T-cell (primary cell): ENCODE data around the gene HDGF. TPM values are rescaled to one million over a fixed set of nuclear protein-coding genes. Genes with fewer than 3 reads are reported as not detected.

Experiments
- ATAC-seq, 4 experiments: fragments of 200-7000 bp in 3 of 4; fragments of 150-1000 bp in 1 of 4; cut with Tn5 transposase; replicated peaks in 1 of 4; 1 replicate in 3 of 4; 2 replicates in 1 of 4; pipeline ENCODE4 v1.10.0; 2021; ENCODE audit warnings: moderate library complexity in 3 of 4, mild to moderate bottlenecking in 2 of 4, moderate number of reproducible peaks in 1 of 4
- CTCF ChIA-PET, 2 donors: fragments of 300-600 bp; sonication (Branson Sonifier 250); formaldehyde crosslinking; loops; one replicate each; lab custom pipeline; 2022; ENCODE audit warnings: antibody characterized with exemption in 2 of 2; lab: Charles Lee
- POLR2A ChIA-PET, 2 donors: fragments of 300-600 bp; sonication (Branson Sonifier 250); formaldehyde crosslinking; loops; one replicate each; lab custom pipeline; 2022; ENCODE audit warnings: antibody characterized with exemption in 2 of 2; lab: Charles Lee
- DNase-seq, 35 experiments: peaks; one replicate each; pipeline versions ENCODE4 v3.0.0 to v3.0.0-alpha.2; 2013 to 2023
- H3K27ac ChIP-seq: one replicate; pipeline ENCODE4 v1.5.1; 2013; ENCODE audit warnings: low read length
- H3K27me3 ChIP-seq, 2 experiments: replicated peaks in 1 of 2; 1 replicate in 1 of 2; 2 replicates in 1 of 2; pipeline versions ENCODE4 v1.6.1 to v1.7.0; 2013; ENCODE audit warnings: low read length in 1 of 2, mixed read lengths in 1 of 2; ENCODE audit not compliant: control insufficient read depth in 2 of 2, insufficient read depth in 2 of 2; ENCODE audit errors: extremely low read depth in 1 of 2
- H3K36me3 ChIP-seq, 2 donors: 1 replicate in 1 of 2; 2 replicates in 1 of 2; pipeline versions ENCODE4 v1.6.1 to v1.7.0; 2013; ENCODE audit warnings: low read length in 1 of 2; ENCODE audit not compliant: control insufficient read depth in 2 of 2, insufficient read depth in 1 of 2; ENCODE audit errors: extremely low read depth in 1 of 2
- H3K4me1 ChIP-seq, 2 experiments: 1 replicate in 1 of 2; 2 replicates in 1 of 2; pipeline versions ENCODE4 v1.6.1 to v1.7.0; 2013; ENCODE audit warnings: low read length in 2 of 2, mixed read lengths in 1 of 2; ENCODE audit not compliant: insufficient read depth in 2 of 2, control insufficient read depth in 1 of 2; ENCODE audit errors: extremely low read depth in 1 of 2
- H3K4me3 ChIP-seq, 2 donors: 1 replicate in 1 of 2; 2 replicates in 1 of 2; pipeline versions ENCODE4 v1.5.1 to v1.7.0; 2013; ENCODE audit warnings: mild to moderate bottlenecking in 2 of 2, low read length in 1 of 2, moderate library complexity in 1 of 2; ENCODE audit not compliant: control insufficient read depth in 1 of 2; ENCODE audit errors: extremely low read depth in 1 of 2
- H3K9me3 ChIP-seq: 2 replicates; pipeline ENCODE4 v1.7.0; 2013
- H3K27ac Mint-ChIP-seq, 2 donors: one replicate each; pipeline ENCODE4 v1.8.0; 2020 to 2021; ENCODE audit warnings: mild to moderate bottlenecking in 2 of 2, mixed read lengths in 2 of 2
- H3K27me3 Mint-ChIP-seq, 2 donors: one replicate each; pipeline ENCODE4 v1.8.0; 2021 to 2022; ENCODE audit warnings: mixed read lengths in 2 of 2
- H3K36me3 Mint-ChIP-seq: one replicate; pipeline ENCODE4 v1.8.0; 2021; ENCODE audit warnings: mixed read lengths
- H3K4me1 Mint-ChIP-seq, 3 donors: one replicate each; pipeline ENCODE4 v1.8.0; 2020 to 2022; ENCODE audit warnings: mixed read lengths in 3 of 3, mild to moderate bottlenecking in 1 of 3
- H3K4me3 Mint-ChIP-seq, 3 donors: one replicate each; pipeline ENCODE4 v1.8.0; 2020 to 2022; ENCODE audit warnings: mild to moderate bottlenecking in 3 of 3, mixed read lengths in 3 of 3, moderate library complexity in 3 of 3
- H3K9me3 Mint-ChIP-seq, 3 donors: one replicate each; pipeline ENCODE4 v1.8.0; 2020 to 2022; ENCODE audit warnings: mixed read lengths in 3 of 3
- WGBS: methylation state at CpG from one replicate; pipeline ENCODE4 v1.1.5; 2013; ENCODE audit warnings: missing lambda C conversion rate; ENCODE audit not compliant: insufficient coverage; 5-methylcytosine and 5-hydroxymethylcytosine counted together
- total RNA-seq, 35 experiments: library from RNA in 6 of 35; stranded (reverse) in 6 of 35; fragments of 120-200 nt in 1 of 35; gene quantifications; one replicate each; pipeline versions ENCODE4 v1.2.1 to v1.2.4 and lab custom pipeline; 2013 to 2026

Gene HDGF
- total RNA-seq, 5 donors from 2014 or later (not counting 1 experiment from before 2014, with no cell fraction given): 72.9 to 108 (median 90.3) TPM

GRCh38 chr1:156704166-156704711 is 47.2 kb downstream of the HDGF start:
- peaks cover 16 to 42% of the 10 kb centered on the region in 2 experiments for H3K4me1 ChIP-seq
- H3K27me3 ChIP-seq: peaks cover 7 to 64% of the 10 kb centered on the region in 2 experiments
- H3K27ac ChIP-seq: no peak overlapping the region
- peaks cover 7 to 34% of the 10 kb centered on the region in 2 donors for H3K27me3 Mint-ChIP-seq
- DNase-seq (no peak), ATAC-seq (no peak)
- H3K36me3 Mint-ChIP-seq: peaks cover 5% of the 10 kb centered on the region
- WGBS: 80% methylated on average over 1 of the region's 10 CpGs
- no peaks in the 10 kb centered on the region for H3K9me3 Mint-ChIP-seq
- peaks cover 21 to 32% (median 30%) of the 10 kb centered on the region in 3 donors for H3K4me1 Mint-ChIP-seq
- no peak overlapping the region for H3K4me3 ChIP-seq
- CTCF ChIA-PET: no interaction called here
- no peaks in the 10 kb centered on the region for H3K36me3 ChIP-seq
- H3K27ac Mint-ChIP-seq: peak overlapping the region in 1 of 2 donors; percentile 27
- POLR2A ChIA-PET: no interaction called here
- no peaks in the 10 kb centered on the region for H3K9me3 ChIP-seq
- peak overlapping the region; percentile 29 to 91 (median 50) for H3K4me3 Mint-ChIP-seq

- no peak overlapping the region for H3K27ac ChIP-seq
- no peaks in the 10 kb centered on the region for H3K9me3 ChIP-seq
- H3K4me1 ChIP-seq: peaks cover 16 to 42% of the 10 kb centered on the region in 2 experiments
- Mint-ChIP-seq H3K4me3 (peak overlapping the region; percentile 29 to 91 (median 50)), H3K27me3 (peaks cover 11 to 38% of the 10 kb centered on the region in 2 donors), H3K4me1 (peaks cover 21 to 32% (median 30%) of the 10 kb centered on the region in 3 donors), H3K36me3 (peaks cover 5% of the 10 kb centered on the region), H3K9me3 (no peaks in the 10 kb centered on the region), H3K27ac (no peak overlapping the region)
- ChIA-PET CTCF (interaction anchor here in 1 of 2 donors (1.0 kb wide), 1 partner anchor 43 kb away, joined by 10 read pairs; no protein-coding TSS in a partner anchor), POLR2A (no interaction called here)
- peaks cover 7 to 69% of the 10 kb centered on the region in 2 experiments for H3K27me3 ChIP-seq
- ATAC-seq (no peak), DNase-seq (no peak)
- 76% methylated on average over 4 of the region's 4 CpGs for WGBS
- no peak overlapping the region for H3K4me3 ChIP-seq
- no peaks in the 10 kb centered on the region for H3K36me3 ChIP-seq
These were observed 47.7 kb downstream of the HDGF start for GRCh38 chr1:156703741-156704140.

GRCh38 chr1:156703336-156703735 is 48.1 kb downstream of the HDGF start:
- Mint-ChIP-seq H3K4me1 (peaks cover 21 to 32% (median 30%) of the 10 kb centered on the region in 3 donors), H3K9me3 (no peaks in the 10 kb centered on the region), H3K4me3 (no peak overlapping the region), H3K36me3 (peaks cover 5% of the 10 kb centered on the region), H3K27me3 (peaks cover 15 to 39% of the 10 kb centered on the region in 2 donors), H3K27ac (no peak overlapping the region)
- Histone ChIP-seq H3K27me3 (peaks cover 7 to 72% of the 10 kb centered on the region in 2 experiments), H3K4me3 (no peak overlapping the region), H3K9me3 (no peaks in the 10 kb centered on the region), H3K4me1 (peaks cover 16 to 42% of the 10 kb centered on the region in 2 experiments), H3K27ac (no peak overlapping the region), H3K36me3 (no peaks in the 10 kb centered on the region)
- ChIA-PET CTCF (interaction anchor here (0.5 to 1.1 kb wide), 6 partner anchors 10 to 1259 kb away, joined by 3 to 10 read pairs (median 4); no protein-coding TSS in a partner anchor), POLR2A (no interaction called here)
- ATAC-seq (no peak), DNase-seq (no peak)
- WGBS: 84% methylated on average over 2 of the region's 4 CpGs

GRCh38 chr1:156700736-156701531 is 50.5 kb downstream of the HDGF start:
- ATAC-seq: peak in 1 of 4 experiments; percentile 64
- POLR2A ChIA-PET: no interaction called here
- H3K27ac Mint-ChIP-seq: no peak overlapping the region

GRCh38 chr1:156698995-156699394 is 52.5 kb downstream of the HDGF start:
- no peaks in the 10 kb centered on the region for H3K36me3 ChIP-seq
- H3K4me3 ChIP-seq: no peak overlapping the region
- H3K4me3 Mint-ChIP-seq: peak overlapping the region in 1 of 3 donors; percentile 13
- peaks cover 31 to 57% of the 10 kb centered on the region in 2 donors for H3K27me3 Mint-ChIP-seq
- no peak for ATAC-seq
- no peaks in the 10 kb centered on the region for H3K9me3 Mint-ChIP-seq
- WGBS: 93% methylated on average over 1 of the region's 1 CpG
- no peak for DNase-seq
- no peak overlapping the region for H3K27ac Mint-ChIP-seq
- ChIA-PET POLR2A (no interaction called here), CTCF (interaction anchor here in 1 of 2 donors (0.5 kb wide), 1 partner anchor 102 kb away, joined by 3 read pairs; no protein-coding TSS in a partner anchor)
- peaks cover under 1 to 3% (median 2%) of the 10 kb centered on the region in 3 donors for H3K4me1 Mint-ChIP-seq
- peaks cover 2 to 6% of the 10 kb centered on the region in 2 experiments for H3K4me1 ChIP-seq
- no peak overlapping the region for H3K27ac ChIP-seq
- H3K36me3 Mint-ChIP-seq: peaks cover 5% of the 10 kb centered on the region
- H3K9me3 ChIP-seq: no peaks in the 10 kb centered on the region
- H3K27me3 ChIP-seq: peaks cover under 1 to 85% of the 10 kb centered on the region in 2 experiments

More at GRCh38 chr1:156700736-156701531, 50.5 kb downstream of the HDGF start:
- no peaks in the 10 kb centered on the region for H3K36me3 ChIP-seq
- no peak overlapping the region for H3K4me3 ChIP-seq
- H3K4me1 ChIP-seq: peaks cover 6 to 23% of the 10 kb centered on the region in 2 experiments
- no peak overlapping the region for H3K27ac ChIP-seq
- peak in 1 of 35 experiments; percentile 18 for DNase-seq
- H3K9me3 Mint-ChIP-seq: no peaks in the 10 kb centered on the region
- WGBS: 67% methylated on average over 4 of the region's 8 CpGs
- H3K4me3 Mint-ChIP-seq: no peak overlapping the region
- H3K27me3 Mint-ChIP-seq: peaks cover 30 to 57% of the 10 kb centered on the region in 2 donors
- CTCF ChIA-PET: interaction anchor here (0.7 to 0.9 kb wide), 2 partner anchors 77 to 1431 kb away, joined by 3 to 6 read pairs; no protein-coding TSS in a partner anchor
- no peaks in the 10 kb centered on the region for H3K9me3 ChIP-seq
- H3K4me1 Mint-ChIP-seq: peaks cover 10 to 18% (median 15%) of the 10 kb centered on the region in 3 donors
- H3K36me3 Mint-ChIP-seq: peaks cover 5% of the 10 kb centered on the region
- H3K27me3 ChIP-seq: peaks cover 7 to 88% of the 10 kb centered on the region in 2 experiments

- Histone ChIP-seq H3K36me3 (no peaks in the 10 kb centered on the region), H3K27me3 (peaks cover 0 to 85% of the 10 kb centered on the region in 2 experiments), H3K4me3 (no peak overlapping the region), H3K27ac (no peak overlapping the region), H3K9me3 (no peaks in the 10 kb centered on the region), H3K4me1 (peaks cover 10 to 18% of the 10 kb centered on the region in 2 experiments)
- DNase-seq: no peak
- POLR2A ChIA-PET: no interaction called here
- CTCF ChIA-PET: interaction anchor here (0.5 to 0.6 kb wide), 2 partner anchors 54 to 71 kb away, joined by 5 to 8 read pairs; no protein-coding TSS in a partner anchor
- no peak overlapping the region for H3K4me3 Mint-ChIP-seq
- peaks cover 5% of the 10 kb centered on the region for H3K36me3 Mint-ChIP-seq
- H3K9me3 Mint-ChIP-seq: no peaks in the 10 kb centered on the region
- peaks cover 42 to 58% of the 10 kb centered on the region in 2 donors for H3K27me3 Mint-ChIP-seq
- H3K4me1 Mint-ChIP-seq: peaks cover 6 to 12% (median 7%) of the 10 kb centered on the region in 3 donors
- 96% methylated on average over 7 of the region's 8 CpGs for WGBS
- no peak for ATAC-seq
- peak overlapping the region in 1 of 2 donors; percentile 27 for H3K27ac Mint-ChIP-seq
These were observed 54.0 kb downstream of the HDGF start for GRCh38 chr1:156697481-156697880.
